ENCODE measurements around the gene ZNRF1. TPM values are rescaled to one million over a fixed set of nuclear protein-coding genes. Genes with fewer than 3 reads are reported as not detected.

ZNRF1 gene
- total RNA-seq, 1 donor from 2014 or later = 2.8 TPM

DNA sequence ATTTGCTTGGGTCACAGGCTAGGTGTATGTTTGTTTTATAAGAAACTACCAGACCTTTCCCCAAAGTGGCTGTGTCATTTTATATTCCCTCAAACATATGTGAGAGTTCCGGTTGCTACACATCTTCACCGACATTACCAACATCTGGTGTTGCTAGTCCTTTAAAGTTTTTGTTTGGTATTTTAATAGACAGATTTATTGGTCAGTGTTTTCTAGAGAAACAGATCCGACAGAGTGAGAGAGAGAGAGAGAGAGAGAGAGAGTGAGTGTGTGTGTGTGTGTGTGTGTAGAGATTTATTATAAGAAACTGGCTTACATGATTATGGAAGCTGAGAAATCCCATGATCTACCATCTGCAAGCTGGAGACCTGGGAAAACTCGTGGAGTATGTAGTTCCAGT is 86.7 kb downstream of the ZNRF1 start:
- CTCF ChIA-PET = no interaction called here
- DNase-seq = no peak
- H3K27ac Mint-ChIP-seq = no peak overlapping the region
- TF ChIP-seq, protein P1, sequence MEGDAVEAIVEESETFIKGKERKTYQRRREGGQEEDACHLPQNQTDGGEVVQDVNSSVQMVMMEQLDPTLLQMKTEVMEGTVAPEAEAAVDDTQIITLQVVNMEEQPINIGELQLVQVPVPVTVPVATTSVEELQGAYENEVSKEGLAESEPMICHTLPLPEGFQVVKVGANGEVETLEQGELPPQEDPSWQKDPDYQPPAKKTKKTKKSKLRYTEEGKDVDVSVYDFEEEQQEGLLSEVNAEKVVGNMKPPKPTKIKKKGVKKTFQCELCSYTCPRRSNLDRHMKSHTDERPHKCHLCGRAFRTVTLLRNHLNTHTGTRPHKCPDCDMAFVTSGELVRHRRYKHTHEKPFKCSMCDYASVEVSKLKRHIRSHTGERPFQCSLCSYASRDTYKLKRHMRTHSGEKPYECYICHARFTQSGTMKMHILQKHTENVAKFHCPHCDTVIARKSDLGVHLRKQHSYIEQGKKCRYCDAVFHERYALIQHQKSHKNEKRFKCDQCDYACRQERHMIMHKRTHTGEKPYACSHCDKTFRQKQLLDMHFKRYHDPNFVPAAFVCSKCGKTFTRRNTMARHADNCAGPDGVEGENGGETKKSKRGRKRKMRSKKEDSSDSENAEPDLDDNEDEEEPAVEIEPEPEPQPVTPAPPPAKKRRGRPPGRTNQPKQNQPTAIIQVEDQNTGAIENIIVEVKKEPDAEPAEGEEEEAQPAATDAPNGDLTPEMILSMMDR (IDR thresholded peaks at IDR 0.05) = no peak
- intact Hi-C loops (cut with micrococcal nuclease) = no loop called here
- peaks cover 15% of the 10 kb centered on the region for H3K4me1 Mint-ChIP-seq
- ATAC-seq (ENCODE audit: low read depth) = no peak
- no peaks in the 10 kb centered on the region for H3K36me3 Mint-ChIP-seq (ENCODE audit: low read depth)
- POLR2A ChIA-PET = no interaction called here
- no peak overlapping the region for H3K4me3 Mint-ChIP-seq
- H3K27me3 Mint-ChIP-seq = peaks cover 18% of the 10 kb centered on the region
- no peaks in the 10 kb centered on the region for H3K9me3 Mint-ChIP-seq

DNA sequence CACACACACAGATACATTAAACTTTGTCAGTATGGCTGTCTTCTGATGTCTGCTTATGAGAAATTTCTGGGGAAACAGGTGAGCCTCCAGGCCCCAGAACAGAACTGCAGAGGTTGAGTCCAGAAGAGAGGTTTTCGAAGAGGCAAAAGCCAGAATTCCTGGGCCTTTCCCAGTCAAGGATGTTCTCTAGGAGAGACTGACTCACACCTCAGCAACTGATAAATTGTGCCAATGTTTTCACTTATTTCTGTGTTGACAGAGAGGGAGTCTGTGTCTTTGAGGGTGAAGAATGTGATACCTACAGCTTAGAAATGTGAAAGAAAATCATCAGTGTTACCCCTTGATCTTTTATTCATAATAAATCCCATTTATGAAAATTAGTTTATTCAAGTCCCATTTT is 87.5 kb downstream of the ZNRF1 start:
- ATAC-seq (ENCODE audit: low read depth) (no peak), DNase-seq (no peak)
- Mint-ChIP-seq H3K36me3 (ENCODE audit: low read depth) (no peaks in the 10 kb centered on the region), H3K27me3 (peaks cover 16% of the 10 kb centered on the region), H3K4me3 (no peak overlapping the region), H3K27ac (no peak overlapping the region), H3K9me3 (no peaks in the 10 kb centered on the region), H3K4me1 (peaks cover 10% of the 10 kb centered on the region)
- intact Hi-C loops (cut with micrococcal nuclease) = no loop called here
- POLR2A ChIA-PET = interaction anchor here (0.6 kb wide), 1 partner anchor 122 kb away, joined by 3 read pairs; no protein-coding TSS in a partner anchor
- CTCF ChIA-PET = no interaction called here
- TF ChIP-seq, protein P1 (IDR thresholded peaks at IDR 0.05) = no peak

DNA sequence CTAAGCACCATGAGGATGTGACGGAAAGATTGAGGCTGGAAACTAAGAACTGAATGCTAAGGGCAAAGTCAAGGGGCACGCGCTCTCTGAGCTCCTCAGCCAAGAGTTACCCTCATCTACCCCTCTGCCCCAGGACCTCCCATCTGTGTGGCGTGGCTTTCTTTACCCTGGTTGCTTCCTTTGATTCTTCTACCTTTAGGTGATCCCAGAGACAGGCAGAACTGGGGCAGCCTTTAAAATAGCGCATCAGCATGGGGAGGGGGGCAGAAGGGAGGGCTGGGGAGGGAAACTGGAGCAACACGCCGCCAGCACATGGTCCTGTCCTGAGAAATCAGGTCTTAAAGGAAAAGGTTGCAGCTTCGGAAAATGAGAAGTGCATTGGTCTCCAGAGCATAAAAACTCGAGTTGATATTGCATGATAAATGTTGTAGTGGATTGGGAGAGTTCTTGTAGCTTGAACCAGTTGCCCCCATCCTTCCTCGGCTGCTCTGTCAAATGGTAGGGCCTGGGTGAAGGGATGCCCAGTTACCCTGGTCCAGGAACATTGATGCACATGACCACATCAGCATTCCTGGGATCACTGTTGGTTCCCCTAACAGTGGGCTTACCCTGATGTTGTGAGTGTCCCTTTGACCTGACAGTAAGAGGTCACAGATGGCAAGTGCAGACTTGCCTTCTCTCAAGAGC is 88.0 kb downstream of the ZNRF1 start:
- POLR2A ChIA-PET = interaction anchor here (0.6 kb wide), 1 partner anchor 122 kb away, joined by 3 read pairs; no protein-coding TSS in a partner anchor
- CTCF ChIA-PET = no interaction called here
- ATAC-seq (ENCODE audit: low read depth) (no peak), DNase-seq (no peak)
- Mint-ChIP-seq H3K9me3 (no peaks in the 10 kb centered on the region), H3K27me3 (peaks cover 11% of the 10 kb centered on the region), H3K36me3 (ENCODE audit: low read depth) (no peaks in the 10 kb centered on the region), H3K4me1 (peaks cover 5% of the 10 kb centered on the region), H3K27ac (no peak overlapping the region), H3K4me3 (no peak overlapping the region)
- TF ChIP-seq, protein P1 (IDR thresholded peaks at IDR 0.05) = no peak
- intact Hi-C loops (cut with micrococcal nuclease) = no loop called here

DNA sequence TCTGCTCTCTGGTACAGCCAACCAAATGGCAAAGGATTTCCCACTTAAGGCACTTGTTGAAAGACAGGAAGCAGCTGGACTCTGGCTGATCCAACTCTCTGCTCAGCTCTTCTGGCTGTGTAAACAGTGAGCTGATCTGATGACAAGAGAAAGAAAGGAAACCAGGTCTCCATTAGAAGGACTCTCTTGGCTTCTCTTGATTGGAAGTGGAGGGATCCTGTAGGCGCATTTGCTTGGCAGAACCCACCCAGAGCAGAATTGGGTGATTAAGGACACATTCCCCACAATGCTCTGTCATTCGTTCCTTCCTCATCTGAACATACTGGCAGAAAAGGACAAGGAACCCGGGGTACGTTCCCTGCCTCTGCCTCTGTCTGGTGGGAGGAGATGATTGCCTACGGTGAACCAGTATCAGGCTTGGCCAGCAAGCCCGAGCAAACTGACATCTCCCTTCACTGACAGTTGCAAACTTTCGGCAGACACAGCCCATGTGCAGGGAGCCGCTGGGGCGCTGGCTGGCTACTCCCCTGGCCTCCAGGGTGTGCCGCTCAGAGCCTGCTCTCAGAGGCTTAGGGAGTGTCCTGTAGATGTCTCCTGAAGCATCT is 88.7 kb downstream of the ZNRF1 start:
- no peaks in the 10 kb centered on the region for H3K9me3 Mint-ChIP-seq
- POLR2A ChIA-PET = no interaction called here
- intact Hi-C loops (cut with micrococcal nuclease) = no loop called here
- no peak overlapping the region for H3K4me3 Mint-ChIP-seq
- no peaks in the 10 kb centered on the region for H3K4me1 Mint-ChIP-seq
- H3K27me3 Mint-ChIP-seq = peaks cover 10% of the 10 kb centered on the region
- no peak for ATAC-seq (ENCODE audit: low read depth)
- CTCF ChIA-PET = interaction anchor here (1.4 kb wide), 1 partner anchor 88 kb away, joined by 4 read pairs; the partner anchor contains the start of gene ZNRF1
- TF ChIP-seq, protein P1 (IDR thresholded peaks at IDR 0.05) = no peak
- H3K36me3 Mint-ChIP-seq (ENCODE audit: low read depth) = no peaks in the 10 kb centered on the region
- no peak overlapping the region for H3K27ac Mint-ChIP-seq
- DNase-seq = no peak

DNA sequence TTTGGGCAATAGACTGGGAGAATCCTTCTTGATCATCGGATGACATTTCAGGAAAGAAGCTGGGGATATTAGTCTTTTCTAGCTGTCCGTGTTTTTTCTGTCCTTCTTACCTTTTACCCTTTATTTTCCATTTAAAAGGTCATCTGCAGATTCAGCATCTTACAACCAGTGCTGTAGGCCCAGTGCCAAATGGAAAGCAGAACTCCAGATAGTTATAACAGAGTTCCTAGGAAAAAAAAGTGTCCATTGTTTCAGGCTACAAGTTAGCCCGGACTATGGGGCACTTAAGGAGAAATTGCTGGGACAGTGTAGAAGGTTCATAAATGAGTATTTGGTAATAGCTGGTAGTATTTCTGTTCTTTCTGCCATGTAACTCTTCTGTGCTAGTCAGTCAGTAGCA is 89.4 kb downstream of the ZNRF1 start:
- H3K36me3 Mint-ChIP-seq (ENCODE audit: low read depth) = no peaks in the 10 kb centered on the region
- peaks cover 7% of the 10 kb centered on the region for H3K27me3 Mint-ChIP-seq
- POLR2A ChIA-PET = no interaction called here
- no peaks in the 10 kb centered on the region for H3K9me3 Mint-ChIP-seq
- intact Hi-C loops (cut with micrococcal nuclease) = no loop called here
- DNase-seq = no peak
- TF ChIP-seq, protein P1 (IDR thresholded peaks at IDR 0.05) = no peak
- no peak overlapping the region for H3K27ac Mint-ChIP-seq
- H3K4me1 Mint-ChIP-seq = no peaks in the 10 kb centered on the region
- CTCF ChIA-PET = interaction anchor here (1.4 kb wide), 1 partner anchor 89 kb away, joined by 4 read pairs; the partner anchor contains the start of gene ZNRF1
- no peak for ATAC-seq (ENCODE audit: low read depth)
- H3K4me3 Mint-ChIP-seq = no peak overlapping the region

All from activated B cell treated with CpG ODN at 0.5 μM for 24 hours (primary cell).